NCI-H526 (cell line): Measurements from ENCODE around the gene RNF181.
"Not testable (repeated sequence)": the region's sequence is repeated elsewhere in the genome, so short reads cannot be mapped to it uniquely, and the experiment has no call there.

Experiments
- DNase-seq, 2 experiments: peaks; one replicate each; lab custom pipeline; 2025; lab: John Stamatoyannopoulos, UW

Gene RNF181

GRCh38 chr2:85596486-85597143 is 1.1 kb downstream of the RNF181 start:
- DNase-seq, result no peak

- DNase-seq, result no peak
Measured at GRCh38 chr2:85597241-85597640, 1.7 kb downstream of the RNF181 start.

- no peak for DNase-seq
Measured at GRCh38 chr2:85598594-85599340, 3.2 kb downstream of the RNF181 start.

- DNase-seq, result no peak
Measured at GRCh38 chr2:85599468-85600234, 4.1 kb downstream of the RNF181 start.

GRCh38 chr2:85600235-85600575 is 4.7 kb downstream of the RNF181 start:
- no peak for DNase-seq

- no peak for DNase-seq
Measured at GRCh38 chr2:85600951-85601770, 5.6 kb downstream of the RNF181 start.

- DNase-seq, result peak in 1 of 2 experiments; percentile 75
Measured at GRCh38 chr2:85601771-85602475, 6.4 kb downstream of the RNF181 start.

- DNase-seq, result peak; percentile 60 to 96
Measured at GRCh38 chr2:85602476-85603234, 7.1 kb downstream of the RNF181 start, which contains the start of gene TMEM150A. TSS of gene TMEM150A (minus strand) at chr2:85602698. CDS start at chr2:85601948, 750 bp downstream.

GRCh38 chr2:85604133-85604444 is 8.5 kb downstream of the RNF181 start:
- not testable (repeated sequence) for DNase-seq

- DNase-seq, result no peak
Measured at GRCh38 chr2:85604568-85605339, 9.2 kb downstream of the RNF181 start.

GRCh38 chr2:85605406-85606115 is 10.0 kb downstream of the RNF181 start:
- DNase-seq, result no peak

GRCh38 chr2:85606116-85606455 is 10.5 kb downstream of the RNF181 start:
- DNase-seq, result no peak

GRCh38 chr2:85607268-85608215 is 12.0 kb downstream of the RNF181 start:
- no peak for DNase-seq

- no peak for DNase-seq
Measured at GRCh38 chr2:85611217-85611704, 15.7 kb downstream of the RNF181 start.

- peak; percentile 62 to 95 for DNase-seq
Measured at GRCh38 chr2:85611705-85612587, 16.4 kb downstream of the RNF181 start, which contains the start of gene C2orf68. TSS of gene C2orf68 (minus strand) at chr2:85612066. CDS start at chr2:85611984, 82 bp downstream.

- no peak for DNase-seq
Measured at GRCh38 chr2:85613717-85614515, 18.4 kb downstream of the RNF181 start.
